Measurements from ENCODE around the gene ANKRD16. TPM values are rescaled to one million over a fixed set of nuclear protein-coding genes. Genes with fewer than 3 reads are reported as not detected.

Gene ANKRD16
- total and polyA plus RNA-seq, 2 of the 13 experiments (the other 11 are each of a cell fraction or from before 2014, with no cell fraction given), result 8.0 to 11.4 TPM

DNA sequence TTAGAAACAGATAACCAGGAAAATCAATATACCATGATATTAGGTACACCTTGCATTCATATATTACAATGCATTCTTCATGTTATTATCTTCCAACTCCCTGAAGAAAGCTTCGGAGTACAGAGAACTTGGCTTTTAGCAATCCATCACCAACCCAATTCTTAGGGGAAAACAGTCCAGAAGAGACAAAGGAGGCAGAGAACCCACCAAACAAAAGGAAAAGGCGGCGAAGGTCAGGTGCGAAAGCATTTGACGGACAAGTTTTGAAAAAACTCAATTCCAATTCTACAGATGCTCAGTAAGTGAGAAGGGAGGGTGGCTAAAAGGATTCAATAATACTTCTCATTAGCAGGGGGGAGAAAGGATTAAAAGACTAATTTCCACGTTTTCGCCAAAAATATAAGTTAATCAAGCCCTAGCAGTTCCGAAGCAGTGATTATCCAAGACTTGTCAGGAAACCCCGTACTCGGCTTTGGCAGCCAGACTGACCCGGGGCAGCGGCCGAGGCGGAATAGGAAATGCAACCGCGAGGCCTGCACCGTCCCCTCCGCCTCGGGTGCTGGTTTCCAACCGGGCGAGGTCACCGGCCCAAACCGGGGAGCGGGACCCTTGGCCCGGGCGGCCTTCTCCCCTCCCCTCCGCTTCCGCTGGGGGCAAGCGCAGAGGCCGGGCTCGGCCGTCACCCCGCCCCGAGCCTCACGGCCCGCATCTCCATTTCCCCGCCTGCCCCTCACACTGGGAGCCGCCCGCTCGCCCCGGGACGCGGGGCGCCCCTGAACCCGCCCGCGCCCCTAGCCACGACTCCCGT, 77.2 kb downstream of the ANKRD16 start (continued):
- no peak for TF ChIP-seq ZNF782 (CRISPR knock-in tag; IDR thresholded peaks at IDR 0.05; ENCODE audit: borderline replicate concordance)
- TF ChIP-seq HDAC1 (CRISPR knock-in tag; IDR thresholded peaks at IDR 0.05), result peak; percentile 6; the same call in 1 of the 2 replicates
- TF ChIP-seq ZNF710 (CRISPR knock-in tag; IDR thresholded peaks at IDR 0.05; ENCODE audit: borderline replicate concordance), result no peak
- 0 out of 2 replicates have a peak, but pooled peaks have one; percentile 37 for TF ChIP-seq ZNF800 (CRISPR knock-in tag; IDR thresholded peaks at IDR 0.05)
- no peak for TF ChIP-seq TBX3 (IDR thresholded peaks at IDR 0.05; ENCODE audit: borderline replicate concordance)
- peak; percentile 56 for TF ChIP-seq PHF8 (CRISPR knock-in tag; IDR thresholded peaks at IDR 0.05)
- TF ChIP-seq ZFY (CRISPR knock-in tag; IDR thresholded peaks at IDR 0.05), result peak; percentile 68
- TF ChIP-seq ZBTB7B (CRISPR knock-in tag; IDR thresholded peaks at IDR 0.05), result peak; percentile 64; the same call in 1 of the 2 replicates
- TF ChIP-seq NPAS2 (CRISPR knock-in tag; IDR thresholded peaks at IDR 0.05; ENCODE audit: borderline replicate concordance), result no peak
- TF ChIP-seq HOXA7 (CRISPR knock-in tag; IDR thresholded peaks at IDR 0.05), result no peak
- no peak for TF ChIP-seq ZHX2 (IDR thresholded peaks at IDR 0.05; ENCODE audit: low read depth)
- TF ChIP-seq ZHX2 (CRISPR knock-in tag; IDR thresholded peaks at IDR 0.05; ENCODE audit: borderline replicate concordance), result peak; percentile 90; the same call in 1 of the 2 replicates
- TF ChIP-seq KDM5B (CRISPR knock-in tag; IDR thresholded peaks at IDR 0.05; ENCODE audit: borderline replicate concordance), result no peak
- TF ChIP-seq, protein P1, sequence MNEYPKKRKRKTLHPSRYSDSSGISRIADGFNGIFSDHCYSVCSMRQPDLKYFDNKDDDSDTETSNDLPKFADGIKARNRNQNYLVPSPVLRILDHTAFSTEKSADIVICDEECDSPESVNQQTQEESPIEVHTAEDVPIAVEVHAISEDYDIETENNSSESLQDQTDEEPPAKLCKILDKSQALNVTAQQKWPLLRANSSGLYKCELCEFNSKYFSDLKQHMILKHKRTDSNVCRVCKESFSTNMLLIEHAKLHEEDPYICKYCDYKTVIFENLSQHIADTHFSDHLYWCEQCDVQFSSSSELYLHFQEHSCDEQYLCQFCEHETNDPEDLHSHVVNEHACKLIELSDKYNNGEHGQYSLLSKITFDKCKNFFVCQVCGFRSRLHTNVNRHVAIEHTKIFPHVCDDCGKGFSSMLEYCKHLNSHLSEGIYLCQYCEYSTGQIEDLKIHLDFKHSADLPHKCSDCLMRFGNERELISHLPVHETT (CRISPR knock-in tag; conservative IDR thresholded peaks at IDR 0.05), result no peak
- no peak for TF ChIP-seq DNMT3B (CRISPR knock-in tag; conservative IDR thresholded peaks at IDR 0.05)
- no peak for TF ChIP-seq NFKBIZ (CRISPR knock-in tag; IDR thresholded peaks at IDR 0.05)
- TF ChIP-seq BRCA1 (CRISPR knock-in tag; IDR thresholded peaks at IDR 0.05), result no peak
- TF ChIP-seq POLR2AphosphoS5 (IDR thresholded peaks at IDR 0.05; ENCODE audit: low read depth, low read length), result no peak
- no peak for TF ChIP-seq SMAD3 (CRISPR knock-in tag; IDR thresholded peaks at IDR 0.05)
